GM19452 (cell line): Measurements from ENCODE around the gene ZFYVE28.

Experiments used
- ATAC-seq: cut with Tn5 transposase; IDR thresholded peaks from one replicate; pipeline ENCODE4 v1.9.1; 2021; ENCODE audit not compliant: unreplicated experiment

ZFYVE28 gene

DNA sequence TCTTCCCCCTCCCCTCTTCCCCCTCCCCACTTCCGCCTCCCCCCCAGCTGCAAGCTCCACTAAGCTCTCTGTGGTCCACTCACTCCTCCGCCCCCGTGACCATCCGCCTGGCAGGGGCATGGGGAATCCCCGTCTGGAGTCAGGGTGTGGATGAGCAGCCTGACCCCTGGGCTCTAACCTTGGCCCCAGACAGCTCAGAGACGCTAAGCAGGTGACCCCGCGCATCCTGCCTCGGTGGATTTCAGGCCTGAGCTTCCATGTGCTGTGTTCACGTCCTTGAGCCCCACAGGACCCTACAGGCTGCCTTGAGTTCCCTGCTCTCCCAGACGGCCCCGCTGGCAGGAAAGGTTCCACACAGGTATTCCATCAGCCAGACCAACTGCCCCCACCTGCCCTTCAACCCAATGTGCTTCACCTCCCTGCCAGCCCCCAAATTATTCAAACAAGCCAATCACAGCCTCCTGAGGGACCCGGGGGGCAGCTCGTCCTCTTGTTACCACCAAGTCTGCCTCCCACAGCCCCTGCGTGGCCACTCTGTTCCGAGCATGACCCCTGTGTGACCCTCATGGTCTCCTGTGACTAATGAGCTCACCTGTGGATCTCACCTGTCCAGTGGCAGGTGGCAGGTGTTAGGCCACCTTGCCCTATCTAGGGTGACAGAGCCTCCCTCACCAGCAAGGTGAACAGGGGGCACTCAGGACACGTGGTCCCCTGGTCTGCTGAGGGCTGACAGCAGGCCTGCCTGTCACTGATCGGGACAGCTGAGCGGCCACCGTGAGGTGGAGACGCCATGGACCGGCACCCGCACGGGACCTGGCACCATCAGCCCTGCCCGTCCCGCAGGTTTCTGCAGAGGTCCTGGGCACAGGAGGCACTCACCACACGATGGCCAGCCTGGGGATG lies 83.4 kb downstream of the ZFYVE28 start:
- no peak for ATAC-seq

DNA sequence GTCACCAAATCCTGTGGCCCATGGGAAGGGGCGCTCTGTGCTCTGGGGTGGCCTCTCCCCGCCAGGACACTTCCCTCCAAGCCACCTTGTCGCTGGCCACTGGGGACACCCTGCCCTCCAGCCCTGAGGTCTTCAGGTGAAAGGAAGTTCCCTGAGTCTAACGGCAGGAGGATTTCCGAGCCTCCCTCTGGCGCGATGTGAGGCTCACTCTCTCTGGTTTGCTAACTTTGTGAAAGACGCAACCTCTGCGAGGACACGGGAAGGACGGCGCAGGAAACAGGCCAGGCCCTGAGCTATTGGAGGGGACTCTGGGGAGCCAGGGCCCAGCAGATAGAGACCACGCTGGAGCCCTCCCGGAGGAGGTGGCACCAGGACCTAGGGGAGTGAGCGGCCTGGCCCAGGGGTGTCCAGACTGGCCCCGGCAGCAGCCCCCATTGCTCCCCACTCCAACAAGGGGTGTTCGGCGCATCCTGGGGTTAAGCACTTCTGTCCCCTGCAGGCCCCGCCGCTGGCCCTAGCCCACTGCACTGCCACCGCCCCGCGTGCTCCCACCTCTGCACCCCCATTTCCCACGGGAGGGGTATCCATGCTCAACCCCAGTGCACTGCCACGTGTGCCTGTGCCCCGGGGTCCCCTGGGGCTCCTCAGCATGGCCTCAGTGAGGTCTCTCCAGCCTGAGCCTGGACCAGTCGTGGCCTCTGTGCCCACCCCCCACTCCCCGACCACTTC lies 84.4 kb downstream of the ZFYVE28 start:
- no peak for ATAC-seq

DNA sequence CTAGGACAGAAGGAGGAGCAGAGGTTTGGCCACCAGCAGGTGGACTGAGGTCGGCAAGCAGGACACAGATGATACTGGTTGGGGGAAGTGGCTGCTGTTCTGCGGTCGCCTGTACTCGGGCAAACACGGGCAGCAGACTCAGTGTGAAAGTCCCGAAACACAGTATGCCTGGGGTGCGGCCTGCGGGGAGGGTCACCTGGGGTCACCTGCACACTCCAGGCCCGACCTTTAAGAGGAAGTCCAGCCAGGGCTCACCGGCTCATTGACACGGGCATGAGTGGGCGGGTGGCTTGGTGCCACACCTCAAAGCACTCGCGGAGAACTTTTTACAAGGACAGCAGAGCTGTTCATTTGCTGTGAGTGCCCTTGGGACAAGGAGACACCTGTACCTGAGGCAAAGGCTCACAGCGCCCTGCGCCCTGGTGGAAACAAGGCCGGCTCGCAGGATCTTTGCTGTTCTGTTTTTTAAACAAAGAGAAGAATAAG lies 85.0 kb downstream of the ZFYVE28 start:
- ATAC-seq: no peak

DNA sequence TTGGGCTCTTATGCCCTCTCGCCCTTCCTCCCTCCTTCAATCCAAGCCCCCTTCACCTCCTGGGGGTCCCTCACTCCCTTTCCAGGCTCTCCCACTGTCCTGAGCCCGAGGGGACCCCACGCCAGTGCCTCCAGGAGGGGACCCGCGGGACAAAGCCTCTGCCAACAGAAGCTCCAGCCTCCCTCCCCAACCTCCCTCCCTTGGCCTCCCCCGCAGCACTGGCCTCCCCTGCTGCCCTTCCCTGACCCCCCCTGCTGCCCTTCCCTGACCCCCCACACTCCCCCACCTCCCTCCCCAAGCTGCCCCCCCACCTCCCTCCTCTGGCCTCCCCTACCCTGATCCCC lies 85.5 kb downstream of the ZFYVE28 start:
- ATAC-seq: no peak

DNA sequence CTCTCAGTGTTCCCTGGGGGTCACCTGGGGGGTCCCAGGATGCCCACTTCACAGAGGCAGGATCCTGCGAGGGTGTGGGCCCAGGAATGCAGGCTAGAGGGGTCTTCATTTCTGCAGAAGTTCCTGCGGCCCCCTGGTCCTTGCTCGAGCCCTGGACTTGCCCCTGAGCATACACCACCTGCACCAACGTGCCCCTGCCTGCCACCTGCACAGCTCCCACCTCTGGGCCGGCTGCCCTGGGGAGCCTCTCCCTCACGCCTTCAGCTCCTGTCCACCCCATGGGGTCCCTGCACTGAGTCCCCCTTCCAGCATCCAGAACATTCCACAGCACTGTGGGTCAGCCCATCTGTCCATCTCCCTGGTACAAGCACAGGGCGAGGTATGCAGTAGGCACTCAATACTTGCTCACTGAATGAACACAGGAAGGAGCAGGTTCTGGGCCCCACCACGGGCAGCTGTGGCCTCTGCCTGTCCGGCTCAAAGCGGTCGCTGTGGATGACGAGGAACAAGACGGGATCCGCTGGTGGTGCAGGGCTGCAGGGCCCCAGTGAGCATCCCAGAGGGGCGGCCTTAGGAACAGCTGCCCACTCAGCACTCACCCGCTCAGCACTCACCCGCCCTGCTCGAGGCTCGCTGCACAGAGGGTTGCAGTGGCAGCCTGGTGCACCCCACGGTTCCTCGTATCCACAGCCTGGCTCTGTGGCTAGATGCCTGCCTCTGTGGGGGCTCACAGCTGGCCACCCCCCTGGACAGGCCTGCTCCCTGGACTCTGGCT lies 86.1 kb downstream of the ZFYVE28 start:
- ATAC-seq: no peak

DNA sequence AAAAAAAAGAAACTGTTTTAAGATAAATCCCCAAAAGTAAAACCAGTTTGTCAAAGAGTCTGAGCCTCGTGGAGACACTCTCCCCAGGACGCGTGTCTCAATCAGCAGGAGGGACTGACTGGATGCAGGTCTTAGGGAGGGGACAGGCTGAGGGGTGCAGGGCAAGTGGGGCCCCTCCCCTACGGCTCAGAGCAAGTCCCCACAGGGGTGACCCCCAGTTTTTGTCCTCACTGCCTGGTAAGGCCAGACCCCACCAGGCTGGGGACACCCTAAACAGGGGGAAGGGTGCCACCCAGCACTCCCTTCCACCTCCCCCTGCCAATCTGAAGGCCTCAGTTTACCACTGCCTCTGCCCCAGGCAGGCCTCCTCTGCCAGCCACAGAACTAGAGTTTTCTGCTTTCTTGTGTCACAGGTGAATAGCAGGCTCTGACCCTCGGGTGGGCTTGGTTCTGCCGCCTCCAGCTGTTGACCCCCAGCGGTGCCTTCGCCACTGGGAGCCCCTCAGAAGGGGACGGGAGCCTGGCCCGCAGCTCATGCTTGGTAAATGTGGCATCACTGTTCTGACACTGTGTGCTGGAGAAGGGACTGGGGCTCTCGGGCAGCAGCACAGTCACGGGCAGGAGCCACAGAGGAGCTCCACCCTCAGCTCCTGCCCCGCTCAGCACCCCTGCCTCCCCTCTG lies 86.8 kb downstream of the ZFYVE28 start:
- no peak for ATAC-seq

DNA sequence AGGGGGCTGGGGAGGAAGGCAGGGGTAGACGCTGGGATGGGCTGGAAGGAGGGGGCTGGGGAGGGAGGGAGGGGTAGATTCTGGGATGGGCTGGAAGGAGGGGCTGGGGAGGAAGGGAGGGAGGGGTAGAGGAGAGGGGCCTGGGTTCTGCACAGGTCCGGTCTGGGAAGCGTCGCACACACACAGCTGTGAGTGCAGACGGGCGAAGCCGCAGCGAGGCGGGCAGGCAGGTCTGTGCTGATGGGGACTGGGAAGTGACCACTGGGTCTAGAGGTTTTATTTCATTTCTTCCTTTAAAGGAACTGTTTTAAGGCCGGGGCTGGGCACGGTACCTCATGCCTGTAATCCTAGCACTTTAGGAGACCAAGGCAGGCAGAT lies 87.4 kb downstream of the ZFYVE28 start:
- ATAC-seq: no peak

DNA sequence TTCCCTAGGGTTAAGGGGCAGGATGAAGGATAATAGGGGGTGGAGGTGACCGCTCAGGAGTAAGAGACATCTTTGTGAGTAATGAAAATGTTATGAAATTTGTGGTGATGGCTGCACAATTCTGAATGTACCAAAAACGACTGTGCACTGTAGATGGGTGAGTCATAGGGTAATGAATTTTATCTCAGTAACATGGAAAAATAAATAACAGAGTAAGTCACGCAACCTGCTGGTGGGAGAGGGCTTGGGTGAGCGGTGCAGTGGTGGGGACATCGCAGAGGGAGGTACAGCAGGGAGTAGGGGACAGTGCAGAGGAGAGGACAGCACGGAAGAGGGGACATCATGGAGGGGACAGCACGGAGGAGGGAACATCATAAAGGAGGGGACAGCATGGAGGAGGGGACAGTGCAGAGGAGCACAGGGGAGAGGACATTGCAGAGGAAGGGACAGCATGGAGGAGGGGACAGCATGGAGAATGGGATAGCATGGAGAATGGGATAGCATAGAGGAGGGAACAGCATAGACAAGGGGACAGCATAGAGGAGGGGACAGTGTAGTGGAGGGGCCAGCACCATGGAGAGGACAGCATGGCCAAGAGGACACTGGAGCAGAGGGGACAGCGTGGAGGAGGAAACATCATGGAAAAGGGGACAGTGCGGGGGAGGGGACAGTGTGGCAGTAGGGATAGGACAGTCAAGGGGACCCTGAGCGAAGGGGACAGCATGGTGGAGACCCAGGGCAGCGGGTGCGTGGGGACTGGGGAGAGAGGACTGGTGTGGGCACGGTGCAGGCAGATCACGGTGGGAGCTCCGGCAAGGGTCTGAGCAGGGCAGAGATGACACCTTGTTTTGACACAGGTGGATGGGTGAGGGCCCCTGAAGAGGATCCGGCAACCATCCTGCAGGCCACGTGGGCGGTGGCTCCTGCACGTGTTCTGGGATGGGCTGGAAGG lies 88.1 kb downstream of the ZFYVE28 start:
- no peak for ATAC-seq

DNA sequence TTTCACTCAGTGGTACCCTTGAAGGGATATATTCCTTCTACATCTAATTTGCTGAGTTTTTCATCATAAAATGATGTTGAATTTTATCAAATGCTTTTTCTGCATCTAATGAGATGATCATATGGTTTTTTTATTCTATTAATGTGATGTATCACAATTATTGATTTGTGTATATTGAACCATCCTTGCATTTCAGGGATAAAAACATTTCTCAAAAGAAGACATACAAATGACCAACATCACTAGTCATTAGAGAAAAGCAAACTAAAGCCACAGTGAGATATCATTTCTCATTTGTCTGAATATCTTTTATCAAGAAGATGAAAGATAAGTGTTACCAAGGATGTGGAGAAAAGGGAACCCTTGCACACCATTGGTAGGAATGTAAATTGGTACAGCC lies 90.9 kb downstream of the ZFYVE28 start:
- no peak for ATAC-seq

DNA sequence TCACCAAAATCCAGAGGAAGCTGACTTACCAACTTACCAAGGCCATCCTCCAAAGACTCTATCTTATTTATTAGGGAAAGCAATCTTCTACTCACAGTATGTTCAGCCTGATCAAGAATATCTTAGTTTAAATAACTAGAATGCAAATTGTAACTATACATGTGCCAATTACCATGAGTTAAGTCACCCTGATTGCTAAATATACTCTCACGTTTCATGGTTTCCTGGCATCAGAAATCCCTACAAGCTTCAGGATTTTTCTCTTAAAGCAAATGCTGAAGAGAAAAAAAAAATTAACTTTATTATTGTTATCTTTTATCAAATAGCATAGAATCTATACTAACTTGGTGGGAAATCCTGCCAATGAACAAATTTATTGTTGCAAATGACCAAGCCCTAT lies 93.6 kb downstream of the ZFYVE28 start:
- ATAC-seq: no peak

DNA sequence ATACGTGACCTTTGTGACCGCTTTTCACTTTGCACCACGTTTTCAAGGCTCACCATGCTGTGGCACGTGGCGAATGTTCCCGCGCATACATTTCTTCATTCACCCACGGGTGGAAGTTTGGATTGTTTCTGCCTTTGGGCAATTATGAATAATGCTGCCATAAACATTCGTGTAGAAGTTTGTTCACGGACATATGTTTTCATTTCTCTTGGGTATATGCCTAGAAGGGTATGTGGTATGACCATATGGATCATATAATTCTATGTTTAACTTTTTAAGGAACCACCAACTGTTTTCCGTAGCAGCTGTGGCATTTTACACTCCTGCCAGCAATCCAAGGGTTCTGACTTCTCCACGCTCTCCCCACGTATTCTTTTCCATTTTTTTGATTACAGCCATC lies 95.6 kb downstream of the ZFYVE28 start:
- no peak for ATAC-seq

DNA sequence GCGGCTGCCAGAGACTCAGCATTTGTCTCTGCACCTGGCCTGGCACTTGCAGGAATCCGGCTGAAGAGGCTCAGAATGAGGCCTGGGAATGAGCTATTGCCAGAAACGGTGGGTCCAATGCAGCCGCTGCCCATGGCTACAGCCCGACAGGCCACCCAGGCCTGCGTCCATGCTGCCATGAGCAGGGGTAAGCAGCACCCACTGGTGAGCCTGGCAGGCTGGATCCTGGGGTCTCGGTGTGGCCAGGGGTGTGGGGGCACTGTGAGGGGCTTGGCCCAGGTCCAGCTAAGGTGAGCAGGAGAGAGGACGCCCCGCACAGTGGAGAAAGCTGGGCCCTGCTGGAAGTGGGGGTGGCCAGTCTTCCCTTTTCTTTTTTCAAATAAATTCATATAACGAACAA lies 96.2 kb downstream of the ZFYVE28 start:
- no peak for ATAC-seq

DNA sequence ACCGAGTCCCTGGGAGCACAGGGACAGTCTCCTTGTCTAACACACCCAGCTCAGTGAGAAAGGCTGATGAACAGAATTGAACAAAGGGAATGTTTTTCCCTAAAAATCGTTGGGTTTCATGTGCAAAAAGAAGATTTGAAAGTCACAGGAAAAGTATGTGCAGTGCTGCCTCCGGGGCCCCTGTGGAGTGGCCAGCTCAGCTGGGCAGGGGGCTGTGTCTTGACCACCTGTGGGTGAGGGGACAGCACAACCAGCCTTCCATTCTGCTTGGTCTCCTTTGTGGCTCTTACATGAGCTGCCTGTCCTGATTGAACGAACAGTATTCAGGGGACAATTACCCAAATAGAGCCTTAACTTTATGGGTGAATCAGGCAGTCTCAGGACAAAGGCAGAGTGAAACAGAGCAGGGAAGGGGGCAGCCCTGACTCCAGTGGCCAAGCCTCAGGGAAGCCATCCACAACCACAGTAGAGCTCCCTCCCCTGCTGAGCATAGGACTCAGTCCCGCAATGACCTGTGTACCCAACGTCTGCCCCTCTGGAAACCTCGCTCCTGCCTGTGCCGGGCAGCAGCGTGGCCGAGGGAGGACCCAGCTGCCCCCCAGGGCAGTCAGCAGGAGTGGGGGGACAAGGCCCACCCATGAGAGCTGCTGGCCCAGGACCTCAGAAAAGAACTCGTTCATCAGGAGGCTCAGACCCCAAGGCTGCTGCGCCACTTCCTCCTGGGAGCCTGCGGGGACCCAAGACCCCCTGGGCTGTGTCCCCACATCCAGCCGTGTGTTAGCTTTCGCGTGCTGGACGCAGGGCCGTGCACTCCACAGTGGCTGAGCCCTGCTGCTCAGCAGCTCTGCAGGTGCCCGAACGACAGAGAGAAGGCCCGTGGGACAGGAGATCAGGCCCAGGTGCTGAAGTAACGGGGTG lies 96.9 kb downstream of the ZFYVE28 start:
- no peak for ATAC-seq

DNA sequence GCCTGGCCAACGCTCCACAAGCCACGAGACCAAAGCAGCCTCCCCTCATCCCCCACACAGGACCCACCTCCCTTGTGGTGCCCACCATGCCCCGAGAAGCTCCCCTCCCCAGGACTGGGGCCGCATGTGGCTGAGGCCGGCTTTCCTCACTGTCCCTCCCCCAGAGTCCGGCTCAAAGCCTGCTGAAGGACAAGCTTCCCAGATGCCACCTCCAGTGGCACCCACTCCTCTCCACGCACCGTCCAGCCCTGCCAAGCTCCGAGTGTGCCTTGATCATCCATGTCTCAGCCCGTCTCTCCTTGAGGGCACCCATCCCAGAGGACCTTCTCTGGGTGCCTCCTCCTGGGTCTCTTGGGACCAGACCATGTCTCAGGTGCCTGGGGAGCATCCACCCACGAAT lies 97.7 kb downstream of the ZFYVE28 start:
- no peak for ATAC-seq

DNA sequence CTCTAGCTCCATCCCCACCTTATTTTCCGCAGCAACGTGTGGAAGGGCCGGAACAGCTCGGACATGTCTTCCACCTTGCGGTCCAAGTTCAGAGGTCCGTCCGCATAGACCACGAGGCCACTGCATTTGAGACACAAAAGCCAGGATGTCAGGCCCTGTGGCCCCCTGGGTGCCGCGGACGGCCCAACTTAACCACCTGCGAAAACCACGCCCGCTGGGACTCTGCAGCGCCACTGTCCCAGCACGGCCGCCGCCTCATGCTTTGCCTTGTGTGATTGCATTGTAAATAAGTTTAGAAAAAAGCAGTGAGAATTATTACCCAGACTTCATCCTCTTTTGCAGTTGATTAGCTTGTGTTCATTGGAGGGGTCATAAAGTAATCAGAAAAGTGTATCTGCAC lies 98.3 kb downstream of the ZFYVE28 start:
- no peak for ATAC-seq

DNA sequence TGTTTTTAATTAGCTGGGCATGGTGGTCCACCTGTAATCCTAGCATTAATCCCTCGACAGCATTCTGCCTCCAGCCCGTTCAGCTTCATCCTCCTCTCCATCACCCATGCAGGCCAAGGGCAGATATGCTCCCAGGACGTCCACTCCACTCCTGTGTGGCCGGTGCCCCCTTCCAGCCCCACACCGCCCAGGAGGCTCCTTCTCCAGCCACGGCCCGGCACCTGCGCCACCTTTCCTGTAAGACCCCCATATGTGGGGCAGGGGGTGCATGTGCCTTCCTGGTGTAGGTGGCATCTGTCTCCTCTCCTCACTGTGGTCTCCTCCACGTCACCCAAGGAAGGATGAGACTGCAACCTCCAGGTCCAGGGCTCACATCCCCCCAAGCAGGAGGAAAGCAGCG lies 99.6 kb downstream of the ZFYVE28 start:
- ATAC-seq: no peak

DNA sequence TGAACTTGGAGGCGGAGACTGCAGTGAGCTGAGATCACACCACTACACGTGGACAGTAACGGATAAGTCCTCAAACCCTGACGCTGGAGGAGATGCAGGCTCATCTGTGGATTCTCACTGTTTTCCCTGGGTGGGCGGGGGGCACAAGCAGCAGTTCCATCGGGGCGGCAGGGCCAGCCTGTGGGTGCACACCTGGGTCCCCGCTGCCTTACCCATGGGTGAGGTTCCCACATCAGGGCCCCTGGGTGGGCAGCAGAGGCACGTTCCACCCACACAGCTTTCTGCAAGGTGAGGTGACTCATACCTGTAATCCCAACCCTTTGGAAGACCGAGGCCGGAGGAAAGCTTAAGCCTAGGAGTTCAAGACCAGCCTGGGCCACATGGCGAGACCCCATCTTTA lies 100.0 kb downstream of the ZFYVE28 start:
- no peak for ATAC-seq

DNA sequence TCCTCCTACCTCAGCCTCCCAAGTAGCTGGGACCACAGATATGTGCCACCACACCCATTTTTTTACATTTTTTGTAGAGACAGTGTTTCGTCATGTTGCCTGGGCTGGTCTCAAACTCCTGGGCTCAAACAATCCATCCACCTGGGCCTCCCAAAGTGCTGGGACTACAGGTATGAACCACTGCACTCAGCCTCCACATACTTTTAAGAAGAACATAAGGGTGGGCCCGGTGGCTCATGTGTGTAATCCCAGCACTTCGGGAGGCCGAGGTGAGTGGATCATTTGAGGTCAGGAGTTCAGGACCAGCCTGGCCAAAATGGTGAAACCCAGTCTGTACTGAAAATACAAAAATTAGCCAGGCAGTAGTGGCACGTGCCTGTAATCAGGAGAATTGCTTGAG lies 105.1 kb downstream of the ZFYVE28 start:
- no peak for ATAC-seq
